Vagina (tissue), 2 donors: ENCODE data around the gene DNMT3A.

Experiments used
- CTCF ChIP-seq, 3 experiments: fragments of 450-650 bp in 2 of 3; fragments of 200-600 bp in 1 of 3; sonication (generic) in 1 of 3; IDR thresholded peaks; one replicate each; pipeline ENCODE4 v1.5.1; 2017 to 2019; ENCODE audit warnings: antibody characterized with exemption in 3 of 3, mild to moderate bottlenecking in 2 of 3, moderate library complexity in 2 of 3
- POLR2AphosphoS5 ChIP-seq, 2 donors: sonication (generic); formaldehyde crosslinking; IDR thresholded peaks; one replicate each; pipeline ENCODE4 v1.9.0; 2017; ENCODE audit warnings: antibody characterized with exemption in 2 of 2, mild to moderate bottlenecking in 2 of 2, low read depth in 1 of 2; ENCODE audit not compliant: insufficient read depth in 1 of 2

- TF ChIP-seq POLR2AphosphoS5 (IDR thresholded peaks at IDR 0.05; ENCODE audit: insufficient read depth in 1 of 2, low read depth in 1 of 2) (no peak), CTCF (IDR thresholded peaks at IDR 0.05) (no peak)
These were observed 123.6 kb downstream of the DNMT3A start for GRCh38 chr2:25218100-25218499.
